Embryonic facial prominence (tissue), 1 donor: ENCODE measurements around the gene KLC3.
"Not testable (repeated sequence)": the region's sequence is repeated elsewhere in the genome, so short reads cannot be mapped to it uniquely, and the experiment has no call there.

Experiments
- DNase-seq: peaks from one replicate; pipeline ENCODE4 v3.0.0-alpha.2; 2016; ENCODE audit errors: extremely low spot score

The KLC3 gene

GRCh38 chr19:45315304-45315703 is 25.2 kb upstream of the KLC3 start:
- DNase-seq: no peak

GRCh38 chr19:45320997-45321775 is 19.4 kb upstream of the KLC3 start:
- DNase-seq: no peak

GRCh38 chr19:45321848-45322247 is 18.7 kb upstream of the KLC3 start:
- no peak for DNase-seq

- DNase-seq: no peak
Observed at GRCh38 chr19:45322311-45322710, 18.2 kb upstream of the KLC3 start.

- DNase-seq: no peak
Observed at GRCh38 chr19:45322744-45323281, 17.7 kb upstream of the KLC3 start, which contains the start of gene CKM. TSS of gene CKM (minus strand) at chr19:45322875. CDS start at chr19:45319713, 3,162 bp downstream.

- no peak for DNase-seq
Observed at GRCh38 chr19:45323671-45324081, 16.9 kb upstream of the KLC3 start.

- no peak for DNase-seq
Observed at GRCh38 chr19:45324349-45324907, 16.1 kb upstream of the KLC3 start.

GRCh38 chr19:45327404-45328143 is 13.0 kb upstream of the KLC3 start:
- DNase-seq: no peak

GRCh38 chr19:45331411-45331810 is 9.1 kb upstream of the KLC3 start:
- no peak for DNase-seq

- no peak for DNase-seq
Observed at GRCh38 chr19:45333609-45334303, 6.8 kb upstream of the KLC3 start.

- not testable (repeated sequence) for DNase-seq
Observed at GRCh38 chr19:45334881-45335280, 5.7 kb upstream of the KLC3 start.

GRCh38 chr19:45336696-45337251 is 3.8 kb upstream of the KLC3 start:
- no peak for DNase-seq

GRCh38 chr19:45339629-45340028 is 921 bp upstream of the KLC3 start:
- DNase-seq: no peak

- DNase-seq: no peak
Observed at GRCh38 chr19:45340899-45341453, 426 bp downstream of the KLC3 start.

GRCh38 chr19:45342911-45343310 is 2.4 kb downstream of the KLC3 start:
- DNase-seq: no peak

- no peak for DNase-seq
Observed at GRCh38 chr19:45344621-45345505, 4.3 kb downstream of the KLC3 start.

- no peak for DNase-seq
Observed at GRCh38 chr19:45345506-45345860, 4.9 kb downstream of the KLC3 start.

- DNase-seq: no peak
Observed at GRCh38 chr19:45346449-45346848, 5.9 kb downstream of the KLC3 start.

GRCh38 chr19:45347570-45348366 is 7.2 kb downstream of the KLC3 start:
- DNase-seq: no peak
